HG02943 (cell line): ENCODE measurements around the gene SLC36A3.
"Not testable (repeated sequence)": the region's sequence is repeated elsewhere in the genome, so short reads cannot be mapped to it uniquely, and the experiment has no call there.

Experiments
- ATAC-seq: cut with Tn5 transposase; IDR thresholded peaks from one replicate; pipeline ENCODE4 v1.9.1; 2021; ENCODE audit warnings: mild to moderate bottlenecking, low read depth, moderate library complexity; ENCODE audit not compliant: unreplicated experiment

The SLC36A3 gene

DNA sequence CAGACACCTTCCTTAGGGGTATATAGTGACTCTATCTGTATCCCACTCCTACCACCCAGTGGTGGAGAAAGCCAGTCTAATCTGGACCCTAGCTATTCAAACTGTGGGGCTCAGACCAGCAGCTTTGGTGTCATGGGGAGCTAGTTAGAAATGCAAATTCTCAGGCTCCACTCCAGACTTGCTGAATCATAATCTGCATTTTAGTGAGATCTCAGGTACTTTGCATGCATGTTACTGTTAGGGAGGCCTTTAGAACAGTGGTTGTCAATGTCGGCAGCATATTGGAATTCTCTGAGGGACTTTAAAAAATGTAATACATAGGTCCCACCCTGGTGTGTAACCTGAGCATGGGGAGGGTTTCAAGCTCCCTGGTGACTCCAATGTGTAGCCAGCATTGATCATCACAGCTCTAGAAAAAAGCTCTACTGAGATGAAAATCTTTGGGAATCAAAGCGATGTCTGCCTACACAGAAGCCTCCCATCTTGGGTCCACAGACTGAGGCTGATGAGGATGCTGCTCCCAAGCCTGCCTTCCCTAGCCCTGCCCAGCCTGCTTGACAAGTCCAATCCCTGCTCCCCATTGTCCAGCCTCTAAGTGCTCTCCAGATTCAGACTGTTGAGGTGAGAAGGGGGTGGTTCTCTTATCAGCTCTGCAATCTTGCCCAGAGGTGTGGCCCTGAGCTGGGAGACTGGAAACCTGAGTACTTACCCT lies 62.5 kb downstream of the SLC36A3 start:
- no peak for ATAC-seq

DNA sequence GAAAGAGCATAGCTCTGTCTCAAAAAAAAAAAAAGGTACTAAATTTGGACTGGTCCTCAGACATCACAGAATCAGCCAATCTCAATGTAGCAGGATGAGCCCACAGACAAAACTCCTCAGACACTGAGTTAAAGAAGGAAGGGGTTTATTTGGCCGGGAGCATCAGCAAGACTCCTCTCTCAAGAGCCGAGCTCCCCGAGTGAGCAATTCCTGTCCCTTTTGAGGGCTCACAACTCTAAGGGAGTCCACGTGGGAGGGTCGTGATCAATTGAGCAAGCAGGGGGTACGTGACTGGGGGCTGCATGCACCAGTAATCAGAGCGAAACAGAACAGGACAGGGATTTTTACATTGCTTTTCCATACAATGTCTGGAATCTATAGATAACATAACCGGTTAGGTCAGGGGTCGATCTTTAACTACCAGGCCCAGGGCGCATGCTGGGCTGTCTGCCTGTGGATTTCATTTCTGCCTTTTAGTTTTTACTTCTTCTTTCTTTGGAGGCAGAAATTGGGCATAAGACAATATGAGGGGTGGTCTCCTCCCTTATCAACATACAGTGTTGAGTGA lies 63.2 kb downstream of the SLC36A3 start:
- ATAC-seq, result not testable (repeated sequence)

DNA sequence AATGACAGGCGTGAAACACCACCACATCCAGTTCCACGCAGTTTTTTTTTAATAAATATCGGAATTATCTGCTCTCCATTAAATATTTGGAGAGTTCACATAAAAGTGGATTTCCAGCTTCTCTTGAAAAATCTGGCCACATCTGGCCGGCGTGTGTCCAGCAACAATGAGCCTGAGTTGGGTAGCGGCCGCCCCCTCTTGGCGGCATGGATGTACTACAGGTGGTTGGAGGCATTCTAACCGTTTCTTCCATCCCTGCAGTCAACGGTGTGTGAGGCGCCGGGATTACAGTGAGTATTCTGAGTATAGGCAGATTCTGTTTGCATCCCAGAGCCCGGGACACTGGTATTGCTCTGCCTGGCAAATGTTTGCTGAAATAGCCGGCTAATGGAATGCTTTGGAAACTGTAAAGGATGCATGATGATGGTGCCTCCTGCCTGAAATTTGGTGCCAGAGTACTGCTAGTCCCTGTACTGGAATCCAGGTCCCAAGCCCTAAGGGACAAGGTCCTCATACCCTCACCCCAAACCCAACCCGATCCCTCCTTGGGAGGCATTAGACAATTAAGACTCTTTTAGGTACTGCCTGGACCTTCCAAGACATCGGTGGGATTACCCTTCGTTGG lies 64.2 kb downstream of the SLC36A3 start:
- ATAC-seq, result peak; percentile 49

DNA sequence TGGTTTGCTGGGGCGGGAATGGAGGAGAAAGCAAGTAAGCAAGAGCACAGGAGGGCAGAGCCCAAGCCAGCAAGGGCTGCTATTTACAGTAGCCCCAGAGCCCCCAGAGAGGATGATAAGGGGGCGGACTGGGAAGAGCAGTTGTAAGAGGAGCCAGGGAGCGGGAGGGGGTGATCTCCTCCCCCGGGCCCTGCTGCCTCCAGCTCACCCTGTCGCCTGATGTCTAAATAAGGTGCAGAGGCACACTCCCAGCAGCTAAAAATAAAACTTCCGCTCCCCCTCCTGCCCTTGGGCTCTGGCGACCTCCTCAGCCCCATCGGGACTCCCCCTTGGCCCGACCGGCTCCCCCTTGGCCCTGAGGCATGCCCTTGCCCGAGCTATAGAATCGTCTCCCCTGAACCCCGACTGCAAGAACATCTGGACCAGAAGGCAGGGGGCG lies 65.2 kb downstream of the SLC36A3 start:
- peak; percentile 44 for ATAC-seq

DNA sequence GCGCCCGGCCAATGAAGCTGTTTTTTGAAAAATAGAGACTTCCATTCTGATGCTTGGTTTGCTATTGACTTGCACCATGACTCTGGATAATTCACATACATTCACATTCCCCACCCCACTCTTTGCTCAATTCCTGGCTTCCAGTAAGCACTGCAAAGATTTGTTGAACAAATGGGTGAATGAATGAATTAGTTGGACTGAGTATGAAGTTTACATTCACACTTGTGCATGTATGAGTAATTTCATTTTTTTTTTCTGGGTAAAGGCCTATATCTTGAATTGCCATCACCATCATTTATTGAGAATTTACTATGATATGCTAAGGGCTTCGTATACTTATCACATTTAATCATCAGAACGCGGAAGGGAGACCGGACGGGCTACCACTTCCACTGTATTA lies 65.9 kb downstream of the SLC36A3 start:
- ATAC-seq, result no peak

DNA sequence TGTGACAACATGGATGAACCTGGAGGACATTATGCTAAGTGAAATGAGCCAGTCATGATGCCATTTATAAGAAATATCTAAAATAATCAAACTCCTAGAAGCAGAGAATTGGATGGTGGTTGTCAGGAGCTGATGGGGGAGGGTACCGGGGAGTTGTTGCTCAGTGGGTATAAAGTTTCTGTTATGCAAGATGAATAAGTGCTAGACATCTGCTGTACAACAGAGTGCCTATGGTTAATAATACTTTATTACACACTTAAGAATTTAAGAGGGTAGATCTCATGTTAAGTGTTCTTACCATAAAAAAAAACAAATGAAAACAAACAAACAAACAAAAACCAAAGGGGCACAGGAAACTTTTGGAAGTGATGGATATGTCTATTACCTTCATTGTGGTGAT lies 66.7 kb downstream of the SLC36A3 start:
- ATAC-seq, result no peak

DNA sequence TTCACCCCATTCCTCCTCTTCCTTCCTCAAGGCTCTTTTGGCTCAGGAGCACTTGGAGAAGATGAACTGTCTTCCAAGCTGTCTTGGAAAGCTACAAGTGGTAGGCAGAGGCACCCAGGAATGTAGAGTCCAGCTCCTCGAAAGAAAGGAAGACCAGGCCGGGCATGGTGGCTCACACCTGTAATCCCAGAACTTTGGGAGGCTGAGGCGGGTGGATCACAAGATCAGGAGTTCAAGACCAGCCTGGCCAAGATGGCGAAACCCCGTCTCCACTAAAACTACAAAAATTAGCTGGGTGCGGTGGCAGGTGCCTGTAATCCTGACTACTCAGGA lies 68.4 kb downstream of the SLC36A3 start:
- ATAC-seq, result not testable (repeated sequence)

DNA sequence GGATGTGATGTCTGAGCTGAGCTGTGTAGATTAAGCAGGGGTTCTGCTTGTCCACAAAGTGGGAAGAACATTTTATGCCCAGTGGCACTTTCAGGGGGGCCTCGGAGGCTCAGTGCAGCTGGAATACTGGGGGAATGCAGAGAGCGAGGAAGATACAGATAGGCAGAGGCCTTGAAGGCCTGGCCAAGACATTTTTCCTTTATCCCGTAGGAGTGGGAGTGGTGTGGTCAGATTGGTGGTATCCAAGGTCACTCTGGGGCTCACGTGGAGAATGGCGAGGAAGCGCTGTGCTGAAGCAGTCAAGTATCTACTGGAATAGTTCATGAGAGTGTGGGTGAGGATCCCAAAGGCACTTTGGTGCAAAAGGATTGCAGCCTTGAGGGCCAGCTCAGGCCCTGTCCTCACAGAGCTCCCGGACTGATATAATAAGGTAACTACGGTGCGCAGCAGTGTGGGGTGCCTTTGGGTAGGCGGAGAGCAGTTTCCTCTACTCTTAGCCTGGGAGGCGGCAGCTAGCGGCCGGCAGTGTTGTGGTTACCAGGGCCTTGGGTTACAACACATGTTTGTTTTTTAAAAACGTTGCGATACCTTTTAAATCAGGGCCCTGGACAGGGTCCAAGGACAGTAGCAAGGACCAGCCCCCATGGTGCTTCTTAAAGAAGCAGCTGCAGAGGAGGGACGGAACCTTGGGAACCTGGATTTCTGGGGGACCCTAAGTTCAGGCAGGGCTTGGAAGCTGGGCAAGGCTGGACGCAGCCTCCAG lies 68.9 kb downstream of the SLC36A3 start:
- ATAC-seq, result peak; percentile 61

DNA sequence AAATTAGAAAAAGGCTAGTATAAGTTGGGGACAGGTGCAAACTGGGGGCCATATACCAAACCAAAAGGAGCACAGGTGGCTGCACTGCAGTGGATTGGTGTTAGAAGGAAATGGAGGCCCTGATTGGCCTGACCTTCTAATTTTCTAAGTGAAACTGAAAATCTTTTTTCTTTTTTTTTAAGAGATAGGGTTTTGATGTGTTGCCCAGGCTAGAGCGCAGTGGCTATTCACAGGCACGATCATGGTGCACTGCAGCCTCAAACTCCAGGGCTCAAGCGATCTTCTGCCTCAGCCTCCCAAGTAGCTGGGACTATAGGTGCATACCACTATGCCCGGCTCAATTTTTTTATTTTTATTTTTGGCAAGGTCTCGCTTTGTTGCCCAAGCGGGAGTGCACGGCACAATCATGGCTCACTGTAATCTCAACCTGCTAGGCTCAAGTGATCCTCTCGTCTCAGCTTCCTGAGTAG lies 69.9 kb downstream of the SLC36A3 start:
- peak; percentile 56 for ATAC-seq

DNA sequence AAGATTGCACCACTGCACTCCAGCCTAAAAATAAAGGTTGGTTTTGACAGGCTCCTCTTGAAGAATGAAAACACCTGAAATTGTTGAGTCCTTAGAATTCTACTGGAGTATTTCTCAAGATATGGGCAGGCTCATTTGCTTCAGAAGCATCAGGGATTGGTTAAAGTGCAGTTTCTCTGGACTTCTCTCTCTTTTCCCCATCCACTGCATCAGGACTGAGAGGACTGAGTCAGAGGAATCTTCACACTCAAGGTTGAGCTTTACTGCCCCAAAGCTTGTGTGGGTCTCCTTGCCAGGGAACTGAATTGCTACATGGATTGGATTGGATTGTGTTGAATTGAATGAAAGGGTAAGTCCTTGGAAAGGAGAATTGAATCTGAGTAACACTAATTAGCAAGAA lies 72.2 kb downstream of the SLC36A3 start:
- ATAC-seq, result no peak

DNA sequence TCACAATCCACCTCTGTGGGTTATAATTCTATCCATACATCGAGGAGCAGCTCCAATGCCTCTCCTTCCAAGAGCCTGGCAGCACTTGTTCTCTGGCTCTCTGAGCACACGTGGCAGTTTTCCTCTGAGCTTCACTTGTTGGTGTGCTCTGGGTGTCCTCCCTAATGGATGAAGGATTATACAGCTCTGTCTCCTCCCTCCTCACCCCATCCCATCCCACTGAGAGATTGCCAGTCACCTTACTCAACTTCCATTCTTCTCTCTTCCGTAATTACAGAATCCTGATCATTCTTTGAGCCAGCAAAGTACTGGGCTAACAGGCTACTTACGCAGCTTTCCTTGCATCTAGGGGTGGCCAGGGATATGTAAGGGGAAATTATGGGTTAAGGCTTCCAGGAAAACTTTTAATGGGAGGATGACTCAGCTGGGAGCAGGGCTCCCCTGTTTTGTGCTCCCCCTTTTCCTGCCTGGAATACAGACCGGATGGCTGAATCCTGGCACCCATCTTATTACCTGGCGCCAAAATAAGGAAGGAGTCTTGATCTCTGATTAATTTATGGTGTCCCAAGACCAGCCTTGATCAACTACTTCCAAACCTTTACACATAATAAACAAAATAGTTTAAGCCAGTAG lies 73.4 kb downstream of the SLC36A3 start:
- no peak for ATAC-seq

DNA sequence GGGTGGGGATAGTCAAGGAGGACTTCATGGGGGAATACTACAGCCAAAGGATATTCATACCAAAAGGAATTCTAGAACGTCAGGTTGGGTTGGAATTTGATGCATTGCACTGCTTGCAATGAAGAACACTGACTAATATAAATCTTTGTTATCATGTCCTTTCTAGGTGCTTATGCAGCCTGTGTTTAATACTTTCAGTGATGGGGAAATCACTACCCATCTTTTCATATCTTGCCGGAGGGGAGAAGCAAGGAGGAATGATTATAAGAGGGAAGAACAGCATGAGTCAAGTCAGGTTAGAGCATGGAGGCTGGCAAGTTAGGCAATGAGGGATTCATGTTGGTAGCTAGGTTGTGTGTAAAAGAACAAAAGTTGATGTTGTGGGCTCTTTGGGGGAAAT lies 74.6 kb downstream of the SLC36A3 start:
- ATAC-seq, result no peak

DNA sequence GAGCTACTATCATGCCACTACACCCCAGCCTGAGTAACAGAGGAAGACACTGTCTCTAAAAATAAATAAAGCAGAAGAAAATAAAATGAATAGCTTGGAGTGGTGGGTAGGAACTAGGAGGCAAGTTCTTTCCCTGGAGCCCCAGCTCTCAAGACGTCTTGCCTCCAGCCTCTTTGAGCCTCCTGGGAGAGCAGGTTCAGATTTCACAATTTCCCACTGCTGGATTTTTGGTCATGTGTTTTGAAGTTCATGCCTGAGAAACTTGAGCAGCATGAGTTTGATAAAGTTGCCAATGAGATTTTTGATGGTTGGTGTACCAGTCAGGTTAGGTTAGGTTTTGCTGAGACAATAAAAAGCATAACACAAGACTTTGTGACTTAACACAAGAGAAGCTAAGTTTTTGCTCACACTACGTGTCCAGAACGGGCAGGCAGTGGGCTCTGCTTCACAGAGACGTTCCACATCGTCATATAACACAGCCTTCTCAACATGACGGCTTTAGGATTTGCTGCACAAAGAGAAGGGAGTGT lies 75.6 kb downstream of the SLC36A3 start:
- no peak for ATAC-seq
